HTR-8/SVneo (cell line): ENCODE data around the gene ARIH1.

Source experiments
- DNase-seq: peaks from one replicate; pipeline ENCODE4 v3.0.0; 2011; ENCODE audit warnings: low spot score, mixed read lengths; ENCODE audit not compliant: insufficient read length
- FAIRE-seq: peaks from 2 replicates; lab custom pipeline; 2011; peaks lifted over from hg19 to GRCh38; lab: Jason Lieb, UNC

ARIH1 gene

DNA sequence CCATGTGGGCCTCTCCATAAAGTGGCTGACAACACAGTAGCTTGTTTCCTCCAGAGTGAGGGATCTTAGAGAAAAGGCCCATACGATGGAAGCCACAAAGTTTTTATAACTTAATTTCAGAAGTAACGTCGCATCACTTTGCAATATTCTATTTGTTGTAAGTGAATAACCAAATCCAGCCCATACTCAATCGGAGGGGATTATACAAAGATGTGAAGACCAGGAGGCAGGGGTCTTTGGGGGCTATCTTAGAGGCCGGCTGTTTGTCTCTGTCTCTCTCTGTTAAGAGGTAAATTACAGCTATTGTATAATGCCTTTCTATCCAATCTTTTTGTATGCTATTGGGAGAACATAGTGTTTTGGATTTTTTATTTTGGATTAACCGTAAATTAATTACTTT, 9.1 kb downstream of the ARIH1 start:
- no peak for FAIRE-seq

DNA sequence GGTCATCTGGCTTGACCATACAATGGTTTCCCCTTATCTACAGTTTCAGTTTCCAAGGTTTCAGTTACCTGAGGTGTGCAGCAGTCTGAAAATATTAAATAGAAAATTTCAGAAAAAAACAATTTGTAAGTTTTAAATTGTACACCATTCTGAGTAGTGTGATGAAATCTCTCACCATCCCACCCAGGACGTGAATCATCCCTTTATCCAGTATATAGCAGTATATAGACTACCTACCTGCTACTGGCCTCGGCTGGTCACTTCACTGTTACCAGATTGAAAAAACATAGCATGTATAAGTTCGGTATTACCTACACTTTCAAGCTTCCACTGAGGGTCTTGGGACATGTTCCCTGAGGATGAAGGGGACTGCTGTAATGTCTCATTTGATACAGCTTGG, 12.0 kb downstream of the ARIH1 start:
- DNase-seq: no peak
- FAIRE-seq: peak; percentile 63

More for the DNA sequence above, 9.1 kb downstream of the ARIH1 start:
- DNase-seq: no peak

DNA sequence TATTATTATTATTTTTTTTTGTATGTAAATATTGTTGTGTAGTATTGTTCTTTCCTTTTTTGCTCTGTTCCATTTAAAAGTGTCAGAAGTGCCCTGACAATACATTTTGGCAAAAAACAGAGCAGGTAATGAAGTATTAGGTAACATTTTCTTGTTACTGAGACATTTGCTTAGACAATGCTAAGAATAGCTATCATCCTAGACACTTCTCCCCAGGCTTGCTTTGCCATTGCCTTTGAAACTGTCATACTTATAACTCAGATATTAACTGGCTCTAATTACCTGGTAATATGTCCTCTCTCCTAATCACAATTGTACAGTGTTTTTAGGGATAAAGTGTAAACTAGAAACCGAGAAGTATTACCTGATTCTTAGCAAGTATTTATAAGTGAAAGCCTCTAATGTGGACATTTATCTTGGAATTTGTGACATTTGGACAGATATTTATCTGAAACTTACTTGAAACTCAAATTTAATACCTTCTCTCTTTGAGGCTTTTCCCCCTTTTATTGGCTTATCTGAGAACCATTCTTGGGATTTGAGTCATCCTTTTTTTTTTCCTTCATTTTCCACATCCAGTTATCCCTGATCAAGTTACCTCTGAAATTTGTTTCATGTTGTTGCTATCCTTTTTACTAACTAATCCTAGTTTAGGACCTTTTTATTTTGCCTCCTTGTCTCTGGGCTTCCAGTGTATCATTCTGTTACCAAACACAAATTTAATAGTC, 13.1 kb downstream of the ARIH1 start:
- FAIRE-seq: no peak
- DNase-seq: no peak

DNA sequence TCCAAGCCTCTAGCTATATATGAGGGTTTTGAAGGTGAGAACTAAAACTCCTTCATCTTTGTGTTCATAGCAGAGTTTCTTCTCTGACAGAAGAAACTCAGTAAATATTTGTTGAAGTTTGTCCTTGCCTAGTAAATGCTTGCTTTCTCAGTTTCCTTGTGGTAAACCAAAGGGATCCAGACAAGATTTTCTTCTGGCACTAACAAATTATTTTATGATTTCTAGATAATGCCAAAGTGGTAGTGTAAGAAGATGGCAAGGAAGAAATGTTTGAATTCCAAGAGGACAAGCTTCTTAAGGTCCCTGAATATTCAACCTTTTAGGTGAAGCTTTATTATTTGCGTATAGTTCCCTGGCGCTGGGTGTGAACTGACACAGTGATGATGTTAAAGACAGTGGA, 14.4 kb downstream of the ARIH1 start:
- DNase-seq: no peak
- FAIRE-seq: no peak

DNA sequence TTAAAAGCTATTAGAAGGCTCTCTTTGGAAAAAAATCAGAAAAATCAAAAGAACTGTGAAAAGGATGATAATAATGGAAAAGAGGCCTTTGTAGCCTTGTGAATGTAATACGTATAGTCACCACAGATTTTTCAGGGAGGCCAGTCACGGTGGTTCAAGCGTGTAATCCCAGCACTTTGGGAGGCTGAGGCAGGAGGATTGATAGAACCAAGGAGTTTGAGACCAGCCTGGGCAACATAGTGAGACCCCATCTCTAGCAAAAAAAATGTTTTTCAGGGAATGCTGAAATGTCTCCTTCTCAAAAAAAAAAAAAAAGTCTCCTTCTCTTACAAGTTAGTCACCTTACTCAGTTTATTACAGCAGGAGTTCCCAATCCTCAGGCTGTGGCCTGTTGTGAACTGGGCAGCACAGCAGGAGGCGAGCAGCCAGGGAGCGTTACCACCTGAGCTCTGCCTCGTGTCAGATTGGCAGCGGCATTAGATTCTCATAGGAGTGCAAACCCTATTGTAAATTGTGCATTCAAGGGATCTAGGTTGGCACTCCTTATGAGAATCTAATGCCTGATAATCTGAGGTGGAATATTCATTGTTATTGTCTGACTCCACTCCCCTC, 15.9 kb downstream of the ARIH1 start:
- FAIRE-seq (no peak), DNase-seq (no peak)

DNA sequence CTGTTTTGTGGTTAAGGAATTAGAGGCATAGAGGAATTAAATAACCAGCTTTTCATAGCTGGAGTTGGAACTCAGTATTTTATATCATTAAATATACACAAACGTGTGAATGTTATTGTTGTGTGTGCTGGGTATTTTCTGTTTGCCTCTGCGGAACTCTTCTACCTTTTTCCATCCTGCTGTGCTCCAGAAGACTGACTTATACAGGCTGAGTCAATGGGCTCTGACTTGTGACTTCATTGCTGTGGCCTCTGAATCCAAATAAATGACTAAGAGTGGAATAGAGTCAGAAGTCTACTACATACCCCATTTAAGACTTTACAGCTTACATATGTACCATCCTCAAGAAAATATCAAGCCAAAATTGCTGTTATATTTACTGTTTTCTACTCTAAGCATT, 17.6 kb downstream of the ARIH1 start:
- DNase-seq (peak; percentile 27), FAIRE-seq (no peak)

DNA sequence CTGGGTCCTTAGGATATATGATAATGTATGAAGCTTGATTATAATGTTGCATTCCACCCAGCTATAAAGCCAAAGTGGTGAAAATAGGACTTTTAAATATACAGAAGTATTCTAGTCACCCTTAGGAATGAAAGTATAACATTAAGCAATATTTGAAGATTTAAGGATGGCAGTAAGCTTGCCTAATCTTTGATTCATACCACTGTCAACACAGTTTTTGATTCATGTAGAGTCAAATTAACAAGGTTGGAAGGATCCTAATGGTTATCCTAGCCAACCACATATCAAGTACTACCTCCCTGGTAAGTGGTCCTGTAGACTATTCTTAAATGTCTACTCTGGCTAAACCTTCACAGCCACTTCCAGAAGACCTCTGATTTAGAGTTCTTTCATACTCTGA, 18.6 kb downstream of the ARIH1 start:
- no peak for FAIRE-seq

DNA sequence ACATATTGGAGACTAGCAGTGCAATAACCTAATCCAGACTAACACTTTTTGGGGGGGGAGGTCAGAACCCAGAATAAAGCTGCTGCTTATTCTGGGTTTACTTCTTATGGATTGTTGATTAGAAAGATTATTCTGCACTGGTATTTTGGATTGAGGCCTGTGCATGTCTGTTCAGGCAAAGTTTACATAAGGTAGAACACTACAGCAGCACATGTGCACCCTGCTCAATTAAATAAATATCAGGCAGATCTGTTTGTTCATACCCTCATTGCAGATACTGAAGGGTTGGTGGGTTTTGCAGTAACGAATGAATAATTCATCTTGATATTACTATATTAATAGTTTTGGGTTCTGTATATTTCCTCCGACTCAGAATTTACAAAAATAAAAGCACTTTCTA, 19.1 kb downstream of the ARIH1 start:
- FAIRE-seq (no peak), DNase-seq (no peak)

More for the DNA sequence above, 18.6 kb downstream of the ARIH1 start:
- DNase-seq: no peak

DNA sequence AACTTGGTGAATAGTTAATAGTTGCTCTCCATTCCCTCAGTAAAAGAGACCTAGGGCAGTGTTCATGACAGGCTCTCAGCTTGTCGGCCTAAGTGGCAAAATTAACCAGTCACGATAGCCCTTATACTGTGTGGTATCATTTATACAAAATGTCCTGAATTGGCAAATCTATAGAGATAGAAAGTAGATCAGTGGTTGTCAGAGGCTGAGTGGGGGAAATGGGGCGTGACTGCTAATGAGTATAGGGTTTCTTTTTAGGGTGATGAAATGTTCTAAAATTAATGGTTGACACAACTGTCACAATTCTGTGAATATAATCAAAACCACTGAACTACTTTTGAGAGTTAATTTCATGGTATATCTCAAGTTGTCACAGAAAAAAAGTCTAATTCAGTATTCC, 20.9 kb downstream of the ARIH1 start:
- DNase-seq (no peak), FAIRE-seq (no peak)

DNA sequence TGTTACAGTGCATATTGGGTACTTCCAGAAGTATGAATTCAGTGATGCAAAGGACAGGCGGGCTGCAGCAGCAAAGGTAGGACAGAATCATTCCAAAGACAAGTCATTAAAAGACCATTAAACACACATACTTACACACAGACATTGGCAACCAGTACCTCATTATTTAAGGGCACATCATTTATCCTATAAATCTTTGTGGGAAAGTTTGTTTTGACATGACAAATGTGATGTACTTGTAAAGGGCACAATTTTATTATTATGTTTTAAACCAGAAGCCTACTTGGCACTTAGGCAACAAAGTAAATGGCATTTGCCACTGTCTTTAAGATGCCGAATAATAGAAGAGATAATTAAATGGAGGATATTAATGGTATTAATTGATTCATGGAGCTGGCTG, 22.7 kb downstream of the ARIH1 start:
- FAIRE-seq: peak; percentile 71

DNA sequence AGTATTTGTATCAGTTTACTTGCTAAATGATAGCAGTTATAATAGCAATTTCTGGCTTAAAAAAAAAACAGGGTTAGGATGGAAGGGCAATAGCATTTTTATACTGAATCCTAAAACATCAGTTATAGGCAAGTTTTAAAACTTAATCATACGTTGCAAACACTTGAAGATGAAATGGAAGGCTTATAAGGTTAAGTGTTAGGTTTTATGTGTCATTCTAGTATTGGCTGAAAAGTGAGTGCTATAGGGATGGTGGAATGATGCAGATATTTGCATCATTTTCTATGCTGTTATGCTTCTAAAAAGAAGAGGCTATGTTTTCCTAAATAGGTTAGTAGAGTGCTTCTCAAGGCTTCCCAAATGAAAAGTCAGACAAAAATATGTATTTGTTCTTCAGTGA, 23.3 kb downstream of the ARIH1 start:
- DNase-seq (no peak), FAIRE-seq (no peak)

More for the DNA sequence above, 22.7 kb downstream of the ARIH1 start:
- DNase-seq: no peak

DNA sequence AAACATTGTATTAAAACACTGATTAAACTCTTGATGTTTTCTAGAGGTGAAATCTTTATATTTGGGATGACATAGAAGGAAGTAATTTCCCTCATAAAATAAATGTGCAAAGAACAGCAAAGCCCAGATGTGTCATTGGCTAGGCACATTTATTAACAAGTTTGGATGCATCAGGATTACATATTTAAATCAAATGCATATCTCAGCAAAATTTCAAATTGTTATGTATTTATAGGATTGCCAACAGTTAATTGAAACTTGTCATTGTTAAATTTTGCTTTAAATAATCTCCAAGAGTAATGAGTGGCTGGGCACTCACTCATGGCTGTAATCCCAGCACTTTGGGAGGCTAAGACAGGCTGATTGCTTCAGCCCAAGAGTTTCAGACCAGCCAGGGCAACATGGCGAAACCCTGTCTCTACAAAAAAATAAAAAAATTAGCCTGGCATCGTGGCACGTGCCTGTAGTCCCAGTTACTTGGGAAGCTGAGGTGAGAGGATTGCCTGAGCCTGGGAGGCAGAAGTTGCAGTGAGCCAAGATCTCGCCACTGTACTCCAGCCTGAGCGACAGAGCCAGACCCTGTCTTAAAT, 28.2 kb downstream of the ARIH1 start:
- DNase-seq: no peak
- FAIRE-seq: peak; percentile 33

DNA sequence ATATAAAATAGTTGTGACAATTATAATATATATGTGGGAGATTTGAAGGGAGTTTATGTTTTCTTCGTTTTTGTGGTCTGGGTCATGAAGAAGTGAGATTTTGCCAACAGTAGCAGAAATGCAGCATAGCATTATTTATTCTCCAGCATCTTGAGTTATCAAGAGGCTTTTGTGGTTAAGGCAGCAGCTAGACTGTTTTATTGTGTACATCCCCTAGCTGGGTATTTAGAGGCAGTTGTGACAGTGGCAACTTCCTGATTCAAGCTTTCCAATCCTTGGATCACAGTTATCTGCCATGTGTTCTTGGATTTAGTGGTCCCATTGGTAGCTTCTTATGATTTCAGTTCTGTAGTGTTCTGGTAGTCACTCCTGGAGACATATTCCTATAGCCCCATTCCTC, 29.0 kb downstream of the ARIH1 start:
- FAIRE-seq: no peak
- no peak for DNase-seq

DNA sequence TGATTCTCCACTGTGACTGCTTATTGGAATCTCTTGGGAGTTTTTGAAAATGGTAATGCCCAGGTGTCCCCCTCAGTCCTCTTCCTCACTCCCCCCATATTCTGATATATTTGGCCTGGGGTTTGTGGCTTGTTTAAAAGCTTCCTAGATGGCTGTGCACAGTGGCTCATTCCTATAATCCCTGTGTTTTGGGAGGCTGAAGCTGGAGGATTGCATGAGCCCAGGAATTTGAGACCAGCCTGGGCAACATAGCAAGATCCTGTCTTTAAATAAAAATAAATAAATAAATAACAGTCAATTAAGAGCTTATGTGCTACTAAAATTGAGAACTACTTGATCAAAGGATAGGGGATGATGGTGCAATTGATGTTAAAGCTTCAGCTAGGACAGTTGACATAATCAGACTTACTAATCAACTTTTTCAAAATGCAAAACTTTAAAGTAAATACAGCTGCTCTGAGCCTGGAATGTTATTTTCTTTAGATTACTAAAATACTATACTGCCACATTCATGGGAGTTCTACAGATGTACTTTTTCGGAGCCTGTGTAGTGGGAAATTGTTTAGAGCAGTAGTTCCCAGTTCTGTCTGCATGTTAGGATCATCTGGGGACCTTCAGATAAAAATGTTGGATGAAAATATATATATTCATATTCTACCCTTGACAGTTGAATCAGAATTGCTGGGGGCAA, 33.4 kb downstream of the ARIH1 start:
- DNase-seq: no peak
- no peak for FAIRE-seq

DNA sequence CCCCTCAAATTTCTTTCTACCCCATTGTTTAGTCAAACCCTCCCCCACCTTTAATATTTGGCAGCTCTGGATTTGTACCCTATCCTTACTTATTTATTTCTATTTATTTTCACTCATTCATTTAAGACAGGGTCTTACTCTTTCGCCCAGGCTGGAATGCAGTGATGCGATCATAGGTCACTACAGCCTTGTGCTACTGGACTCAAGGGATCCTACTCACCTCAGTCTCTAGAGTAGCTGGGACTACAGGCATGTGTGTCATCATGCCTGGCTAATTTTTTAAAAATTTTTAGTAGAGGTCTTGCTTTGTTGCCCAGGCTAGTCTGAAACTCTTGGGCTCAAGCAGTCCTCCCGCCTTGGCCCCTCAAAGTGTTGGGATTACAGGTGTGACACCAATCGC, 35.4 kb downstream of the ARIH1 start:
- FAIRE-seq: no peak
- DNase-seq: no peak

DNA sequence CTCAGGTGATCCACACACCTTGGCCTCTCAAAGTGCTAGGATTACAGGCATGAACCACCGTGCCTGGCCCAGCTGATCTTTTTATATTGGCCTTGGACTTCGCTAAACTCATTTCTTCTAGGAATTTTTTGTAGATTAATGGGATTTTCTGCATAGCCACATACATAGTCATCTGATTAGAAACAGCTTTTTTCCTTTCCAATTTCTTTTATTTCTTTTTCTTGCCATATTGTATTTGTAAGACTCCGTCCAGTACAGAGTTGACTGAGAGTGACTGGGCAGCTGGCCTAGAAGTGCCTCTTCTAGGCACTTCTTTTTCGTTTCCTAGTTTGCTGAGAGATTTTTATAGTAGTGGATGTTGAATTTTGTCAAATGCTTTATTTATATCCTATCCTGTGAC, 37.4 kb downstream of the ARIH1 start:
- DNase-seq (no peak), FAIRE-seq (no peak)

DNA sequence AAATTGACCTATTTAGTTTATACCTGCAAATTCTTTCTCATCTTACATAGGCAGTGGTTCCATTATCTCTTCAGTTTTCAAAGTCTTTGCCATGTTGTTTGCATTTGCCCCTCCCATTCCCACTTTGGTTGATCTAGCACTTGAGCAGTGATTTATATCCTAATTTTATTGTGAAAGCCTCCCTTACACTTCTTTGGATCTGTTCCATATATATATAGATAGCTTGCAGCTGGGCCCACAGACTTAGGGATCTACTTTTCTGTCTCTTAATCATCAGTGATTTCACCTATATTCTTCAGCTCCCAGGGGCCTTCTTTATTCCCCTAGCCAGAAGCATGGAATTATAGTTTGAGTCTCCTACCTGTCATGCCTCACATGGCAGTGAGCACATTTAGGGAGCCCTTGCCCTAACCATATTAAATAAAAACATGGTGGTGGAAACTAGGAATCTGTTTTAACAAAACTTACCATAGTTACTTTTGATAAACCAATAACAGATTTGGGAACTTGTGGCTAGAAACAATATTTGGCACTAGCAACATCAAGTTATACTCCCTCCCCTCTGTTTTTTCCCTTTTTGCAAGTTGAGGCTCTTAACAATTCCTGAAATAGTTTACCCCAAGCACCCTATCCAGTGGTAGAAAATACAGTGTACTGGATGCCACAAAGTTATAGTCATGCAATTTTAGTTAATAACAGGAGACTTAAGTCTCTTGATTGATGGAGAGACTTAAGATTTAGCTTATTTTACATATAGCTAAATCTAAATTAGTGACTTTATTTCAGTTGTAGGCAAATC, 41.7 kb downstream of the ARIH1 start:
- DNase-seq: peak; percentile 15
- no peak for FAIRE-seq

DNA sequence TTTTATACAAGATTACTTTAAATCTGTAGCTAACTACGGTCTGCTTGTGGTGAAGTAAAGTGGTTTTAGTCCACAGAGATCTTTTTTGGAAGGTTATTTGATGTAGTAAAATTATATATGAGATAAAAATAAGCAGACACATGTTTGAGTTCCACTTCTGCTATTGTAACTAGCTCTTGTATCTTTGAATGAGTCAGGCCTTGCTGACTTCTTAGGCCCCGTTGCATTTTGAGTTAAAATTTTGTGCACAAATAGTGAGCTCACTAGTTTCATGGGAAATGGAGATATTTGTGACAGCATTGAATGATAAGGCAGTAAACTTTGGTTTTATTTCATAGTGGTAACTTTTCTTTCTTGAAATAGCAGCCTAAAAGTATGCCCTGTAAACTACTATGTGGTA, 42.6 kb downstream of the ARIH1 start:
- DNase-seq (no peak), FAIRE-seq (no peak)

DNA sequence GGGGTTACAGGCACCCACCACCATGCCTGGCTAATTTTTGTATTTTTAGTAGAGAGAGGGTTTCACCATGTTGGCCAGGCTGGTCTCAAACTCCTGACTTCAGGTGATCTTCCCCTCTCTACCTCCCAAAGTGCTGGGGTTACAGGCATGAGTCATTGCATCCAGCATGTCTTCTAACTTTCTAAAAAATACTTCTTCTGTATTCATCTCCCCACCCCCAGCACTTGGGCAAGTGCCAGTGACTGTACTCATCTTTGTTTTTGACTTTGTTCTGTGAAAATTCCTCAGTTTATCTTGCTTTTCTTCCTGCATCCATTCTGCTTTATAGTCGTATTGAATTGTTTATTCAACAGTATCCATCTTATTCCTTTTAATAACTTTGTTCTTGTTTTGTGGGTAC, 47.6 kb downstream of the ARIH1 start:
- no peak for FAIRE-seq
- no peak for DNase-seq

DNA sequence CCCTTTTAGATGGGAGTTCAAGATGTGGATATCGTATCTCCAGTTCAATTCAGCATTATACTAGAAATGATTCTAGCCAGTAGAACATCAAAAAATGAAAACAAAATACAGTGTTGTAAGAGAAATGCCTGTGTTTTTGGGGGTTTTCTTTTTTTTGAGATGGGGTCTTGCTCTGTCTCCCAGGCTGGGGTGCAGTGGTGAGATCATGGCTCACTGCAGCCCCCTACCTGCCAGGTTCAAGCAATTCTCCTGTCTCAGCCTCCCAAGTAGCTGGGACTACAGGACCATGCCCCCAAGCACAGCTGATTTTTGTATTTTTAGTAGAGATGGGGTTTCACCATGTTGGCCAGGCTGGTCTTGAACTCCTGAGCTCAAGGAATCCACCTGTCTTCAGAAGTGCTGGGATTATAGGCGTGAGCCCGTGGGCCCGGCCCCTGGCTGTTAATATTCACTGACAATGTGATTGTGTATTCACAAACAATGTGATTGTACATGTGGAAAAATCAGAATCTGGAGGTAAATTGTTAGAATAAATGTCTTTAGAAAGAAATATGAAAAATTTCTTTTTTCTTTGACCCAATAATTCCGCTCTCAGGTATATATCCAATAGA, 59.0 kb downstream of the ARIH1 start:
- DNase-seq: no peak
- FAIRE-seq: no peak
